Measurements from ENCODE around the gene EPS15. TPM values are rescaled to one million over a fixed set of nuclear protein-coding genes. Genes with fewer than 3 reads are reported as not detected.

EPS15 gene
- total and polyA plus RNA-seq, 2 of the 8 experiments (the other 6 are each of a cell fraction or from before 2014, with no cell fraction given), result 15.9 to 57.2 TPM

GRCh38 chr1:51472359-51472758 is 46.7 kb downstream of the EPS15 start:
- no peaks in the 10 kb centered on the region for H3K27me3 ChIP-seq (replicated peaks in 1 of 4; ENCODE audit: control insufficient read depth in 3 of 4, extremely low read depth in 1 of 4, insufficient read depth in 3 of 4, low read length in 3 of 4)
- DNase-seq (ENCODE audit: low read depth in 1 of 2, low spot score in 2 of 2), result no peak
- FAIRE-seq, result no peak
- H3K4me2 ChIP-seq (ENCODE audit: insufficient read depth in 1 of 2, low read depth in 2 of 2, low read length in 2 of 2), result no peak overlapping the region
- no peak overlapping the region for H2AFZ ChIP-seq (ENCODE audit: low read length)
- no peaks in the 10 kb centered on the region for H3K79me2 ChIP-seq (ENCODE audit: control insufficient read depth in 1 of 2, insufficient read depth in 2 of 2, low read length in 2 of 2)
- no peak overlapping the region for H3K23ac ChIP-seq (ENCODE audit: insufficient read length)
- WGBS, 2 experiments (ENCODE audit: extremely low coverage in 1 of 2, insufficient coverage in 1 of 2, insufficient read length in 1 of 2, insufficient replicate concordance in 2 of 2, low coverage in 1 of 2, low lambda C conversion rate in 2 of 2, missing lambda C conversion rate in 1 of 2), result 85% methylated on average over 2 of the region's 2 CpGs; no CpG with 5 or more reads in 1 of the 2 experiments
- H3K18ac ChIP-seq (ENCODE audit: extremely low read depth, low read length), result no peak overlapping the region
- H3K23me2 ChIP-seq (ENCODE audit: low read depth, low read length), result no peaks in the 10 kb centered on the region
- H3K4ac ChIP-seq (replicated peaks; ENCODE audit: insufficient read length, low read depth, low read length), result no peak overlapping the region
- H2BK12ac ChIP-seq (ENCODE audit: low read depth, low read length), result no peak overlapping the region
- H4K91ac ChIP-seq (replicated peaks; ENCODE audit: insufficient read length, low read length), result no peak overlapping the region
- H4K5ac ChIP-seq (ENCODE audit: insufficient read length, low read depth, low read length), result no peak overlapping the region
- no peaks in the 10 kb centered on the region for H3K4me1 ChIP-seq (replicated peaks in 1 of 4; ENCODE audit: control insufficient read depth in 3 of 4, insufficient read depth in 4 of 4, low read length in 3 of 4)
- H2AK5ac ChIP-seq (ENCODE audit: low read depth, low read length), result no peak overlapping the region
- no peak overlapping the region for H2BK120ac ChIP-seq (replicated peaks; ENCODE audit: low read depth, low read length)
- H3K9ac ChIP-seq (replicated peaks in 1 of 4; ENCODE audit: extremely low read depth in 1 of 4, low read depth in 3 of 4, low read length in 3 of 4), result no peak overlapping the region
- CTCF ChIA-PET (ENCODE audit: partially characterized antibody), result interaction anchor here (0.6 kb wide), 1 partner anchor 149 kb away, joined by 3 read pairs; no protein-coding TSS in a partner anchor
- H2BK5ac ChIP-seq (ENCODE audit: low read depth, low read length), result no peak overlapping the region
- no peaks in the 10 kb centered on the region for H3K9me3 ChIP-seq (ENCODE audit: insufficient read depth in 2 of 2, low read depth in 1 of 2, low read length in 1 of 2)
- H3K79me1 ChIP-seq (ENCODE audit: low read depth, low read length), result no peaks in the 10 kb centered on the region
- H2BK15ac ChIP-seq (ENCODE audit: low read length), result no peak overlapping the region
- H3K27ac ChIP-seq (ENCODE audit: low read depth, low read length), result no peak overlapping the region
- H4K8ac ChIP-seq (ENCODE audit: extremely low read depth, insufficient read depth, low read length), result no peak overlapping the region
- no peak overlapping the region for H3K56ac ChIP-seq (replicated peaks; ENCODE audit: insufficient read length, low read depth, low read length)
- no peak overlapping the region for H3K4me3 ChIP-seq (ENCODE audit: extremely low read depth in 1 of 4, insufficient read depth in 2 of 4, low read depth in 3 of 4, low read length in 4 of 4)
- no peaks in the 10 kb centered on the region for H4K20me1 ChIP-seq (replicated peaks in 1 of 2; ENCODE audit: control insufficient read depth in 1 of 2, insufficient read depth in 2 of 2, low read length in 2 of 2)
- POLR2A ChIA-PET (ENCODE audit: partially characterized antibody), result no interaction called here
- H3K36me3 ChIP-seq (ENCODE audit: control insufficient read depth in 2 of 4, insufficient read depth in 4 of 4, low read length in 3 of 4), result 0 out of 8 replicates have a peak, but pooled peaks cover 0 to 3% (median 0%) of the 10 kb centered on the region in 4 experiments
- no peak overlapping the region for H2BK20ac ChIP-seq (ENCODE audit: low read length)
- no peak overlapping the region for H3K14ac ChIP-seq (ENCODE audit: insufficient read length)
- no peak for TF ChIP-seq HDAC6 (IDR thresholded peaks at IDR 0.05; ENCODE audit: low read depth, low read length)
- TF ChIP-seq RXRA (IDR thresholded peaks at IDR 0.05; ENCODE audit: insufficient read depth, low read depth, low read length), result no peak
- TF ChIP-seq SIX5 (IDR thresholded peaks at IDR 0.05; ENCODE audit: low read depth, low read length), result no peak
- no peak for TF ChIP-seq SRF (IDR thresholded peaks at IDR 0.05; ENCODE audit: low read depth, low read length)
- TF ChIP-seq RNF2 (IDR thresholded peaks at IDR 0.05; ENCODE audit: borderline replicate concordance, low read depth, low read length, missing control alignments, poor library complexity, severe bottlenecking), result no peak
- TF ChIP-seq EGR1 (IDR thresholded peaks at IDR 0.05; ENCODE audit: borderline replicate concordance, low read depth, low read length), result no peak
- no peak for TF ChIP-seq SIRT6 (IDR thresholded peaks at IDR 0.05; ENCODE audit: low read length)
- no peak for TF ChIP-seq POLR2A (IDR thresholded peaks at IDR 0.05; ENCODE audit: control extremely low read depth in 1 of 2, low read depth in 2 of 2, low read length in 2 of 2)
- TF ChIP-seq SIN3A (conservative IDR thresholded peaks at IDR 0.05 in 1 of 2, IDR thresholded peaks at IDR 0.05 in 1 of 2; ENCODE audit: low read depth in 1 of 2, low read length in 2 of 2), result no peak
- no peak for TF ChIP-seq TEAD4 (IDR thresholded peaks at IDR 0.05; ENCODE audit: low read depth, low read length)
- no peak for TF ChIP-seq FOSL1 (IDR thresholded peaks at IDR 0.05; ENCODE audit: insufficient read depth, low read depth, low read length)
- no peak for TF ChIP-seq SP2 (IDR thresholded peaks at IDR 0.05; ENCODE audit: low read length)
- no peak for TF ChIP-seq KDM5A (IDR thresholded peaks at IDR 0.05; ENCODE audit: low read length)
- TF ChIP-seq RBBP5 (IDR thresholded peaks at IDR 0.05; ENCODE audit: borderline replicate concordance, low read depth, low read length), result no peak
- no peak for TF ChIP-seq GTF2F1 (IDR thresholded peaks at IDR 0.05; ENCODE audit: borderline replicate concordance, low read depth, low read length)

Data from H1 (cell line).